Chondrocyte (in vitro differentiated cells): ENCODE results near the gene CLCN1. TPM values are rescaled to one million over a fixed set of nuclear protein-coding genes. Genes with fewer than 3 reads are reported as not detected.
A peak's percentile ranks its signal among the peaks of the same experiment; 100 is the strongest.

Source experiments
- DNase-seq: peaks from one replicate; pipeline ENCODE4 v3.0.0; 2021; ENCODE audit warnings: mixed read lengths, low spot score
- H3K27ac Mint-ChIP-seq: one replicate; pipeline ENCODE4 v1.8.0; 2021; ENCODE audit warnings: mild to moderate bottlenecking, moderate library complexity, mixed read lengths; ENCODE audit not compliant: unreplicated experiment
- H3K27me3 Mint-ChIP-seq: 2 replicates; pipeline ENCODE4 v1.8.0; 2021; ENCODE audit warnings: low read depth, mixed read lengths
- H3K36me3 Mint-ChIP-seq: 2 replicates; pipeline ENCODE4 v1.8.0; 2021; ENCODE audit warnings: low read depth, mixed read lengths
- H3K4me1 Mint-ChIP-seq: 2 replicates; pipeline ENCODE4 v1.8.0; 2021; ENCODE audit warnings: low read depth, mild to moderate bottlenecking, mixed read lengths
- H3K4me3 Mint-ChIP-seq: one replicate; pipeline ENCODE4 v1.8.0; 2021; ENCODE audit warnings: mild to moderate bottlenecking, moderate library complexity, mixed read lengths; ENCODE audit not compliant: unreplicated experiment
- H3K9me3 Mint-ChIP-seq: 2 replicates; pipeline ENCODE4 v1.8.0; 2021; ENCODE audit warnings: low read depth, mixed read lengths
- microRNA-seq: library from miRNA; unstranded; fragments of <30 nt; microRNA quantifications from one replicate; pipeline ENCODE4 v1.2.0, GENCODE V29; 2020; ENCODE audit warnings: borderline number of aligned reads
- total RNA-seq: library from RNA; stranded (reverse); gene quantifications from 3 replicates; pipeline ENCODE4 v1.2.1, GENCODE V29; 2021
- TF ChIP-seq, protein P1 (sequence below): fragments of 200-600 bp; sonication (generic); IDR thresholded peaks from 2 replicates; pipeline ENCODE4 v1.5.0; 2021; ENCODE audit warnings: antibody characterized with exemption, mild to moderate bottlenecking, moderate library complexity

CLCN1 gene
- total RNA-seq, 1 donor from 2014 or later, result not detected

DNA sequence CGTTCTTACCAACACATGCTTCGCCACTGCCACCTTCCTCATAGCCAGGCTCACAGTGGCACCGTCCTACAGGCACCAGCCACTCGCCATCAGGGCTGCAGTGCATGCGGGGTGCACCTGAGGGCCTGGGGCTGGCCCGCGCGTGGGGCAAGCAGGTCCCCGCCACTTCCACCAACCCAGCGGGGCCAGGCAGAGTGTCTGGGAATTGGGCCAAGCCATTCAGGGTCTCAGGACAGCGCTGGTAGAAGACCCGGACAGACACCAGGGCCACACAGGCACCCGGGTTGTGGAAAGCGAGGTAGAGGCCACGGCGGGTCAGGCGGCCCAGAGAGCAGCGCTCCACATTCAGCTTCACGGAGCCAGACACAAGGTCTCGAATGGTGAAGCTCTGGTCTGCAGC lies 83.7 kb downstream of the CLCN1 start:
- peaks cover 7% of the 10 kb centered on the region for H3K27me3 Mint-ChIP-seq
- no peak overlapping the region for H3K4me3 Mint-ChIP-seq
- DNase-seq, result no peak
- TF ChIP-seq, protein P1, sequence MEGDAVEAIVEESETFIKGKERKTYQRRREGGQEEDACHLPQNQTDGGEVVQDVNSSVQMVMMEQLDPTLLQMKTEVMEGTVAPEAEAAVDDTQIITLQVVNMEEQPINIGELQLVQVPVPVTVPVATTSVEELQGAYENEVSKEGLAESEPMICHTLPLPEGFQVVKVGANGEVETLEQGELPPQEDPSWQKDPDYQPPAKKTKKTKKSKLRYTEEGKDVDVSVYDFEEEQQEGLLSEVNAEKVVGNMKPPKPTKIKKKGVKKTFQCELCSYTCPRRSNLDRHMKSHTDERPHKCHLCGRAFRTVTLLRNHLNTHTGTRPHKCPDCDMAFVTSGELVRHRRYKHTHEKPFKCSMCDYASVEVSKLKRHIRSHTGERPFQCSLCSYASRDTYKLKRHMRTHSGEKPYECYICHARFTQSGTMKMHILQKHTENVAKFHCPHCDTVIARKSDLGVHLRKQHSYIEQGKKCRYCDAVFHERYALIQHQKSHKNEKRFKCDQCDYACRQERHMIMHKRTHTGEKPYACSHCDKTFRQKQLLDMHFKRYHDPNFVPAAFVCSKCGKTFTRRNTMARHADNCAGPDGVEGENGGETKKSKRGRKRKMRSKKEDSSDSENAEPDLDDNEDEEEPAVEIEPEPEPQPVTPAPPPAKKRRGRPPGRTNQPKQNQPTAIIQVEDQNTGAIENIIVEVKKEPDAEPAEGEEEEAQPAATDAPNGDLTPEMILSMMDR, result no peak
- H3K9me3 Mint-ChIP-seq, result no peaks in the 10 kb centered on the region
- H3K36me3 Mint-ChIP-seq, result no peaks in the 10 kb centered on the region
- H3K4me1 Mint-ChIP-seq, result no peaks in the 10 kb centered on the region
- H3K27ac Mint-ChIP-seq, result no peak overlapping the region

- H3K9me3 Mint-ChIP-seq, result no peaks in the 10 kb centered on the region
- H3K36me3 Mint-ChIP-seq, result no peaks in the 10 kb centered on the region
- H3K4me3 Mint-ChIP-seq, result no peak overlapping the region
- no peaks in the 10 kb centered on the region for H3K4me1 Mint-ChIP-seq
- peak; percentile 88 for DNase-seq
- TF ChIP-seq, protein P1, result no peak
- H3K27ac Mint-ChIP-seq, result no peak overlapping the region
- peaks cover 9% of the 10 kb centered on the region for H3K27me3 Mint-ChIP-seq
Observed at GRCh38 chr7:143401265-143401664, 85.4 kb downstream of the CLCN1 start.

Small RNA genes lying within 50 kb of the gene (microRNA-seq; reads per million reads assigned to microRNA genes)
- not detected for gene MIR6892

Other genes with a start within 250 kb of the CLCN1 start
- not detected in 3 replicates for gene PIP, start 184.0 kb upstream of the CLCN1 start, total RNA-seq
- not detected in 3 replicates for gene TAS2R39, start 132.7 kb upstream of the CLCN1 start, total RNA-seq
- gene TAS2R40, start 94.1 kb upstream of the CLCN1 start, total RNA-seq, result not detected in 3 replicates
- 70.1 to 79.6 TPM (median 79.4 TPM) in 3 replicates for gene GSTK1, start 52.7 kb upstream of the CLCN1 start, total RNA-seq
- not detected in 3 replicates for gene TMEM139, start 31.2 kb upstream of the CLCN1 start, total RNA-seq
- gene CASP2, start 27.8 kb upstream of the CLCN1 start, total RNA-seq, result 28.7 to 31.5 TPM (median 30.3 TPM) in 3 replicates
- gene FAM131B, start 46.6 kb downstream of the CLCN1 start, total RNA-seq, result 3.0 to 4.0 TPM (median 3.1 TPM) in 3 replicates
- 241 to 386 TPM (median 384 TPM) in 3 replicates for gene ZYX, start 65.2 kb downstream of the CLCN1 start, total RNA-seq
- gene EPHA1, start 92.7 kb downstream of the CLCN1 start, total RNA-seq, result not detected in 3 replicates
- not detected in 3 replicates for gene TAS2R60, start 127.3 kb downstream of the CLCN1 start, total RNA-seq
- gene TAS2R41, start 161.8 kb downstream of the CLCN1 start, total RNA-seq, result not detected in 3 replicates